HG02885 (cell line): ENCODE results near the gene FAM151A.

Experiments used
- ATAC-seq: cut with Tn5 transposase; IDR thresholded peaks from one replicate; pipeline ENCODE4 v1.9.1; 2021; ENCODE audit warnings: mild to moderate bottlenecking; ENCODE audit not compliant: unreplicated experiment, poor library complexity

FAM151A gene

DNA sequence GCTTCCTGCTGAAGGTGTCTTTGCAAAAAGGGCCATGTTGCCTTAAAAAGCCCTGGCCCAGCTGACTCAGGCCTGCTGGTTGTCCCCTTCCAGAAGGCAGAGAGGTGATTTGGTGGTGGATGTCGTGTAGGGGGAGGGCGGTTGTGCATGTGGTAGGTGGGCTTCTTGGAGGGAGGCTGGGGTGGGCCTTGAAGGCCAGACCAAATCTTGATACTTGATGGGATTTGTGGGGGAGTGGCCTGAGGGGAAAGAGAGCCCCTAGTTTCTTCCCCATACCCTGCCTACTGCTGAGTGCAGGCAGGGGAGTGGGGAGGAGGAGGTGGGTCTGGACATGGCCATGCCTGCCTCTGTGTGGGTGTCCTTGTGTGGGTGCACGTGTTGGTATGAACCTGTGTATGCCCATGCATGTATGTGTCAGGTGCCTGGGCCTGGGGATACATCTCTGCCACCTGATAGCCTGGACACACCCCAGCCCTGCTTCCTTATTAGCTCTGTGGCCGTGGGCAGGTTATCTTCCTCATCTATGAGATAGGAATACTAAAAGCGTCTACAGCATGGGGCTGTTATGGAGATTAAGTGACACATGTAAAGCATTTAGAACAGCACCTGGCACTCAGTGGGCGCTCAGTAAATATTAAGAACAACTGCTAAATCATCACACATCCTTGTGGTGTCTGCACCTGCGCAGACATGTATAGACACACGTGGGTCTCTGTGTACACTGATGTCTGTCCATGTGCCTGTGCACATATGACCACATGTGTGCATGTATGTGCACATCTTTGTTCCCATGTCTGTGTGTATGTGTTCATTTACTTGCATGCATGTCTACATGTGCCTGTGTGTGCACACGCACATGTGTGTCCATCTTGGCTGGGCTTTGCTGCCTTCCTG is 17.0 kb downstream of the FAM151A start:
- ATAC-seq = no peak

DNA sequence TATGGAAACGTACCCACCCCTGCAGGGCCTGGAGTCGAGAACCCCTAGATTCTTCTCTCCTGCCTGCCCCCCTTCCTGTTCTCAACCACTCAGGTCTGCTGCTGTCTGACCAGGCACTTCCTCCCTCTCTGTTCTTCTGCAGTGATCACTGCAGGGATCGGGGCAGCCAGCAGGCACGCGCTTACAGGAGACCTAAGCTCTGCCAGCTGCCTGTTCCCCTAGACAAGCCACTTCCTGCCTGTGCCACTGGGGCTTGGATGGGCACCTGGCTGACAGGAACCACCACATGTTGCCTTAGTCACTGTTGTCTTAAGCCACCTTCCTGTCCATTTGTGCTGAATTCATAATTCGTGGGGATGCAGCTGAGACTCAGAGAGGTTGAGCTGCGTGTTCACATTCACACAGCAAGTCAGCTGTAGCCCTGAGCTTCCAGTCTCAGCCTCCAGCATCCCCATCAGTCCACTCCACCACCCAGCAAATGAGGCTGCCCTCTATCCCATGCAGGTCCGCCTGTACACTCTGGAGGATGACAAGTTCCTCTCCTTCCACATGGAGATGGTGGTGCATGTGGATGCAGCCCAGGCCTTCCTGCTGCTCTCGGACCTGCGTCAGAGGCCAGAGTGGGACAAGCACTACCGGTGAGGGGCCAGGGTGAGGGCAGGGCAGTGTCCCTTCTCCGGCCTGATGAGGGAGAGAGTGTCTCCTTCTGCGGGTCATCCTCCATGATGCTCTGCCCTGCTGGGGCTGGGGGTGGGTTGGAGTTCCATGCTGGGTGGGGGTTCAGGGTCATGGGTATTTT is 18.6 kb downstream of the FAM151A start:
- no peak for ATAC-seq

DNA sequence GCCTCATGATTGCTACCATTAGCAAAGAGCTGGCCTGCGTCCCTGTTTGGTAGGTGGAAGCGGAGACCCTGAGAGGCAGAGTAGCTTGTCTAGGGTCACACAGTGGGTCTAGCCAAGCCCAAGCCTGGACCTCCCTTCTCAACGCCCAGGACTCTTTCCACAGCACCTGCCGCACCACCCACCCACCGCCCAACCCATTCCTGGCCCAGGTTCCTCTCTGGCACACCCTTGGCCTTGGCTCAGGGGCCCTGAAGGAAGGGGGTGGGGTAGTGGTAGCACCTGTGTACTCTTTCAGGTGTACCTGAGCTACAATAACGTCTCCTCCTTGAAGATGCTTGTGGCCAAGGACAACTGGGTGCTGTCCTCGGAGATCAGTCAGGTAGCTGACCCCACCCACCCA is 19.3 kb downstream of the FAM151A start:
- no peak for ATAC-seq

DNA sequence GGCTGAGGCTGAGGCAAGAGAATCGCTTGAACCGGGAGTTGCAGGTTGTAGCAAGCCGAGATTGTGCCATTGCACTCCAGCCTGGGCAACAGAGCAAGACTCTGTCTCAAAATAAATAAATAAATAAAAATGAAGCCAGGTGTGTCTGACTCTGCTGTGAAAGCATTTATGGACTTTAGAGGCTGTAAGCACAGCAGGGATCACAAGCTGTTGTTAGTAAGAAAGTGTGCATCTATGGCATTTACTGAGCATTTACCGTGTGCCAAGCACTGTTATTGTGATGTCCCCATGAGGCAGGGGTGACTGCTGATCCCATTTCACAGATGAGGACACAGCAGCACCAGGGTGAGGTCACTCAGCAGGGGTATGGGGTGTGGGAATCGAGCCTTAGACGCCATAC is 20.1 kb downstream of the FAM151A start:
- ATAC-seq = no peak

DNA sequence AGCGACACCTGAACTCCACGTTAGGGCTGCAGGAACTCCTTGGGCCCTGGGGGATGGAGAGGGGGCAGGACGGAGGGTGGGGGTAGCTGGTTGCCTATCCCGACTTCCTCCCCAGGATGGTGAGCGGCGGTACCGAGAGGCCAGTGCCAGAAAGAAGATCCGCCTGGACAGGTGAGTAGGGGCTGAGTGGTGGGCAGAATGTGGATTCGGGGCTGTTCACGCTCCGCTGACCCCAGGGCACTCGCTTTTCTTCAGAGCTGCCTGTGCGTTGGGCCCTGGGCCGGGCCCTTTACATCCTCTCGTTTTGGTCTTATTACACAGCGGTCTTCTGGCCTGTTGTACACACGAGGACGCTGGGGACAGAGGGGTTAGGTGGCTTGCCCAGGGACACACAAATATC is 20.8 kb downstream of the FAM151A start:
- ATAC-seq = no peak

DNA sequence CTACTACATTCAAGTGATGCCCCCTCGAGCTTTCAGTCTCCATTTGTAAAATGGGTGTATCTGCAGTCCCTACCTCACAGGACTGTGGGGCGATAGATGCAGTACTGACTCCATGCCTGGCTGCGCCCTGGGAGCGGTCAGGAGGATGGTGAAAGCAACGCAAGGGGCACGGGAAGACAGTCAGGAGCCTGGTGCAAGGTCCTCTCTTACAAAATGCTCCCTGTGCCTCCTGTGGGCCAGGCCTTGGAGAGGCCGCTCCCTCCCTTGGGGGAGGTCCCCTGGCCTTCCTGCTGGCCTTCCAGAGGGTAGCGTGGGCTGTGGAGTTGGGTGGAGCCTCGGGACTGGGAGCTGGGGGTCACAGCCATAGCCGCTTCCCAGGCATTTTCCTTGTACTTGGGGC is 21.6 kb downstream of the FAM151A start:
- no peak for ATAC-seq

DNA sequence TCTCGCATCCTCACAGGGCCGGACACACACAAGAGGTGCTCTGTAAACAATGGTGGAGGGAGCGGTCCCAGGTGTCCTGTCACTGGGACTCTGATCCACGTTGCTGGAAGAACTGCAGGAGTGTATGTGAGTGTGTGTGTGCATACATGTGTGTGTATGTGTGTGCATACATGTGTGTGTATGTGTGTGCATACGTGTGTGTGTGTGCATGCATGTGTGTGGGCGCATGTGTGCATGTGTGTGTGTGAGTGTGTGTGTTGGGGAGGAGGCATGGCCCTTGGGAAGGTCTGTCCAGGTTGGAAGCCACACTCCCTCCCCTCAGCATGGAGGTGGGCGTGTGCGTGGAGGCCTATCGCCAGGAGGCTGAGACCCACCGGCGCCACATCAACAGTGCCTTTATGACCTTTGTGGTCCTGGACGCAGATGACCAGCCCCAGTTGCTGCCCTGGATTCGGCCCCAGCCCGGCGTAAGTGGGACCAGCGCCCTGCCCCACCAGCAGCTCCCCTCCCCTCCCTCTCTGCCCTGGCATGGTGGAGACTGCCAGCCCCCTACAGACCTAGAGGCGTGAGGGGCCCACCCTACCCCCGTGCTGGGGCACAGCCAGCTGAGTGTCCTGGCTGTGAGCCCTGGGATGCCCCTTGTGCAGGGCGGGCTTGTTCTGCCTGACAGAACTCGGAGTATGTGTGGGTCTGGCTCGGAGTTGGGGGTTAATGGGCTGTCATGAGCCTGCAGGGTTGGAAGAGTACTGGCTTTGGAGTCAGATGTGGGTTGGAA is 22.2 kb downstream of the FAM151A start:
- no peak for ATAC-seq

DNA sequence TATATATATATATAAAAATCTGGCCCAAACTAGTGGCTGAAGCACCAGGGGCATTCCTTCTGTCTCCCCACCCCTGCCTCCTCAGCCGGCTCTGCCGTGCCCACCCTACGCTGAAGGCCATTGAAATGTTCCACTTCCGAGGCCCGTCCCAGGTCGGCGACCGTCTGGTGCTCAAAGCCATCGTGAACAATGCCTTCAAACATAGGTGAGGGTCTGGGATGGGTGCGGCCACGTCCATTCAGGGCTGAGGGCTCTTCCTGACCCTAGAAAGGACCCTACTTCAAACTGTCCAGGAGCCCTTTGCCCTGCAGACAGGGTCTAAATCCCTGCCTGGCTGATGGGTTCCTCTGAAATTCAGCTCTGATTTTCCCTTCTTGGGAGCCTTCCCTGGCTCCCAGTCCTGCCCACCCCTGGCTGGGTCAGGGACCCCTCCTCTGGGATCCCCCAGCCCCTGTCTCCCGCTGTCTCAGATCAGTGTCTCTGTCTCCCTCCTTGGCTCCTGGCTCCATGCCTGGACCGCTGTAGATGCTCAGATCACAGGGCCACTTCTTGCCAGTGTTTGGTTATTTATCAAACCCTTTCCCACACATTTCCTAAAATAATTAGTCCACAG is 24.0 kb downstream of the FAM151A start:
- no peak for ATAC-seq

DNA sequence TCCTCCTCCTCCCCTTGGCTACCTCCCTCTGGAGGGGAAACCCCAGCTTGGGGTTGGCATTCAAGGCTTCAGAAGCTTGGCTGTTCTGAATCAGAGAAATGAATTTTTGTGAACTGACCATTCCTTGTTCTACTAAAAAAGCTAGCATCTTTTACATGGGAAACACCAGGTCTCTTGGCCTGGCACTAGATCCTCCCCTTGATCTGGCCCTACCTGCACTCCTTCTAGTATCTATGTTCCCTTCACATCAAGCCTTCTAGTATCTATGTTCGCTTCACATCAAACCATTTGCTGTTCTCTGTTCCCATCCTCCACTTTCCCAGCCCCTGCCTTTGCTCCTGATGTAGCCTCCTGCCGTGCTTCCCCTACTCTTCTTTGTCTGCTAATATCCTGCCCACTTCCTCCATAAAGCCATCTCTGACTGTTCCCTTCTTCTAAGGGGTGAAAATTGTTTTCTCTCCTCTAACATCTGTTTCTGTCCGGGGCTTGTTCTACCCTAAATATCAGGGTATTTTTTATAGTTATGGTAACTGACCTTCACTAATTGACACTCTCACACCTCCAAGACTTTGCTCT is 25.8 kb downstream of the FAM151A start:
- ATAC-seq = no peak

DNA sequence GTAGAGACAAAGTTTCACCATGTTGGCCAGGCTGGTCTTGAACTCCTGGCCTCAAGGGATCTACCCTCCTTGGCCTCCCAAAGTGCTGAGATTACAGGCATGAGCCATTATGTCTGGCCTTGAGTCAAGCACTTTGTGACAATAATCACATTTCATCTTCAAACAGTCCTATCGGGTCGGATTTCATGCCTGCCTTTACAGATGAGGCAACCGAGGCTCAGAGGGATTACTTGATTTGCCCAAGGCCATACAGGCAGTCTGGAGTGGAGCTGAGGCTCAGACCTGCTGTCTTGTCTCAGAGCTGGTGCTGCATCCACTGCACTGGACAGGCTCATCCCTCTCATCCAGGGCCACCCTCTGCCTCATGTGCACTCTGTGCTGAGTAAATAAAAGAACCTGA is 26.6 kb downstream of the FAM151A start:
- no peak for ATAC-seq

DNA sequence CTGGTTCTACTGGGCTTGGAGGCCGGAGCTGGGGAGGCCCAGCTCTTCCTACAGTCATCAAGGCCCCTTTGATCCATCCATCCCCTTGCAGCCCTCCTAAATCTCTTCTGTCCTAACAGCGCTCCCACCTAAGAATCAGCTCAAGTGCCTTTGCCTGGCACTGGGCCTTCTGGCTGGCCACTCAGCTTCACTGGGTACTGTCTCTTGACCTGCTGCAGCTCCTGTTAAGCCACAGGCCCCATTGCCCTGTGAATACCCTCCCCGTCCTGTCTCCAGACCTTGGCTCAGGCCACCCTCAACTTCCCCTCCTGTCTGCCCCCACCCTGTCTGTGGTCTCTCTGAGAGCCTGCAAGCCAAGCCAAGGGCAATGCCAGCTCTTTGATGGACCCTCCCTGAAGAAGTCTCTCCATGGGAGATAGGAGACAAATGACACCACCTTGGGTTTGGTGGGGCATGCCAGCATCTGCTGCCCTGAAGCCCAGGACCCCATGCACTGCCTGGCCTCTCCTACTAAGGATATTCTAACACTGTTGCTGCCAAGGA is 27.3 kb downstream of the FAM151A start:
- ATAC-seq = no peak

DNA sequence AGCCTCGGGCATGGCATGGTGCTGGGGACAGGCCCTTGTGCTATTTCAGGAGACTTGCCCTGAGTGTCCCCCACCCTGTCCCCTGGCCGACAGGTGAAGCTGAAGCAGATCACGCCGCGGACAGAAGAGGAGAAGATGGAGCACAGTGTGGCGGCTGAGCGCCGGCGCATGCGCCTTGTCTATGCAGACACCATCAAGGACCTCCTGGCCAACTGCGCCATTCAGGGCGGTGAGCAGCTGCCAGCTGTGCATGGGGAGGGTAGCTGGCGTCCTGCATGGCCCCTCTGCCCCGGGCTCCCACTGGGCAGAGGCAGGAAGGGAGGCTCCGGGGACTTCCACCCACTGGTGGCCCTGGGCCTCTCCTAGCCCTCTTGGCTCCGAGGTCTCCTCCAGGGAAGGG is 28.9 kb downstream of the FAM151A start:
- no peak for ATAC-seq

DNA sequence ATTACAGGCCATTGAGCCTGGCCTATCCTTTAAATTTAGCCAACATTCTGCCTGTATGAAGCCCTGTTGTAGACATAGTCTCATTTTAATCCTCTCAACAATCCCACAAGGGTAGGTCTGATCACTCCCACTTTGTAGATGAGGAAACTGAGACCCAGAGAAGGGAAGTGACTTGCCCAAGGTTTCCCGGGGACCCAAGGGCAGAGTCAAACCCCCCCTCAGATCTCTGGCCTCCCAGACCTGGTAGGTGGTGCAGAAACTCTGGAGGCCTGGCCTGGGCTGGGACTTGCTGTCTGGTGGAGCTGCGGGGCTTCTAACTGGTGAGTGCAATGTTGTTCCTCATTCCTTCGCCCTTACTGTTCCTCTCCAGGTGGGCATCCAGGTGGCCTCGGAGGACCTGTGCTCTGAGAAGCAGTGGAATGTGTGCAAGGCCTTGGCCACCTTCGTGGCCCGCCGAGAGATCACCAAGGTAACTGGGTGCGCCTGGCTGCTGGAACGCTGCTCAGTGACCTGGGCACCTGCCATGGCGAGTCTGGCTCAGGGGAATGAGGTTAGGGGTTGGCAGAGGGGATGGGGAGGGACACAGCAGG is 29.7 kb downstream of the FAM151A start:
- no peak for ATAC-seq

DNA sequence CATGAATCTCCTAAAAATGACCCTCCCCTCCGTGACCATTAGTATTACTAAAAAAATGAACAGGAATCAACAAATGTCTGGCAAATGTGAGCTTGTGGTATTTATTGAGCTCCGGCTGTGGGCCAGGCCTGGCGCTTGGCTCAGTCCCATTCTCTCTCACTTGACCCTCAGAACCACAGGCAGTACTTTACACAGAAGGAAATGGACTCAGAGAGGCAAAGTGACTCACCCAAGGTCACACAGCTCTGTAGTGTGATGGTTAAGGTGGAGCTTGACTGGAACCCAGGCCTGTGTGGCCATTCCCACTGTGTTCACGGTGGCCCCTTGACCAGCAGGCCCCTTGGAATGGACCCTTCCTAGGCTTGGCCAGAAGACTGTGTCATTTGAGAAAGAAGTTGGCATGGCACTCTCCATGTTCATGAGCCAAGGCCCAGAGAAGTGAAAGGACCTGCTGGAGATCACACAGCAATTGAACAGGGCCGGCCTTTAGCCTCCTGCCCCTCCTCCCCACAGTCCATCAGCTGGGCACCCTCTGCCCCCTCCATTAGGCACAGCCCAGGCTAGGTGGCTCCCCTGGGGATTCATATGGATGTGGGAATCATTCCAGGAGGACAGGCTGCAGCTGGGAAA is 32.1 kb downstream of the FAM151A start:
- no peak for ATAC-seq

DNA sequence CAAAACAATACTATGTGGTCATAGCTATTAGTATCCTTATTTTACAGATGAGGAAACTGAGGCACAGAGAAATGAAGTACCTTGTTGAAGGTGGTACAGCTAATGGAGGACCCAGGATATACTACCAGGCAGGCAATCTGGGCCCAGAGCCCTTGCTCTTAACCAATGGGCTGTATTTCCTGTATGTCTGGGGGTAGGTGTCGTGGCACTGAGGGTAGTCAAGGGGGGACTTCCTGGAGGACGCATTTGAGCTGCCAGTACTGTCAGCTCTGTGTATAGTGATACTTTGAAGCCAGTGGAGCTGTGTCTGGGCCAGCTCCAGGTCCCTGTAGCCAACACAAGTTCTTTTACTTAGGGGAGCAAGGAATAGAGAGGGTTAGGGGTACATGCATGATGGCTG is 34.9 kb downstream of the FAM151A start:
- no peak for ATAC-seq

DNA sequence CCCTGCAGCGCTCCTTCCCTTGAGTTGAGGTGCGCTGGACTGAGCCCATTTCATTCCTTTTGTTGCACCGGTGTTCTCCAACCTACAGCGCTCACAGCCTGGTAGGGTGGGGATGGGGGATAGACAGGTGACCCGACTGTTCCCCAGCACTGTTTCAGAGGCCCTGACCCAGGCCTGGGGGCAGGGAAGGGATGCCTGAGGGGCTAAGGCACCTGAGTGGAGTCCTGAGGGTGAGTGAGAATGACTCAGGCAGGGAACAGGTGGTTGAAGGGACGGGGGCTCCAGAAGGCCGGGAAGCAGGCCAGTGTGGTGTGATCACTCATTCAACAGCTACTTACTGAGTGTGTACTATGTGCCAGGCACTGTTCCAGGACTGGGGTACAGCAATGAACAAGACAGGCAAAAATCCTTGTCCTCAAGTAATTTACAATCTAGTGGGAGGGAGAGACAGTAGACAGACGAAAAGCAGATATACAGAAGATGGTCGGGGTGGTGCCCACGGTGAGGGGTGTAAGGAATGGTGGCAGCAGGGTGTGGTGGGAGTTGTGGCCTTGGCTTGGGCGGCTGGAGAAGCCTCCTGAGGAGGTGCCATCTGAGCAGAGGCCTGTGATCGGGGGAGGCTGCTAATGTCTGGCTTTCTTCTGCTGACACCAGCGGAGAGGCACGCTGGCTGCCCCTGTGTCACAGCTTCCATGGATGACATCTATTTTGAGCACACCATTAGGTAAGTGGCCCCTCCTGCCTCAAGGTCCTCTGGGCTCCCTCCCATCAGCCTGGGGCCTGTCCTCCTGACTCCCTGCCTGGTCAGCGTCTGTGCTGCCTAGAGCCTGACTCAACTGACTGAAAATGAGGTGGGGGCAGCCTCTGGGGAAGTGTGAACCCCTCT is 37.9 kb downstream of the FAM151A start:
- no peak for ATAC-seq

DNA sequence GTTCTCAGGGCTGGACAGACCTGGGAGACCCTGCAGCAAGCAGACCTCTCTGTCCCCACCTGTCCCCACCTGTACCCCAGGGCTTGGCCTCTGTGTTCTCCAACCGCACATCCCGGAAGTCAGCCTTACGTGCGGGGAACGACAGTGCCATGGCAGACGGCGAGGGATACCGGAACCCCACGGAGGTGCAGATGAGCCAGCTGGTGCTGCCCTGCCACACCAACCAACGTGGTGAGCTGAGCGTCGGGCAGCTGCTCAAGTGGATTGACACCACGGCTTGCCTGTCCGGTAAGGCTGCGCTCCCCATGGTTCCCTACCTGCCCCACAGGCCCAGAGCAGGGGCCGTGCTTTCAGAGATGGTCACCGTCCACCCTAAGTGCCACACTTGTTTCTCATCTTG is 38.8 kb downstream of the FAM151A start:
- no peak for ATAC-seq

DNA sequence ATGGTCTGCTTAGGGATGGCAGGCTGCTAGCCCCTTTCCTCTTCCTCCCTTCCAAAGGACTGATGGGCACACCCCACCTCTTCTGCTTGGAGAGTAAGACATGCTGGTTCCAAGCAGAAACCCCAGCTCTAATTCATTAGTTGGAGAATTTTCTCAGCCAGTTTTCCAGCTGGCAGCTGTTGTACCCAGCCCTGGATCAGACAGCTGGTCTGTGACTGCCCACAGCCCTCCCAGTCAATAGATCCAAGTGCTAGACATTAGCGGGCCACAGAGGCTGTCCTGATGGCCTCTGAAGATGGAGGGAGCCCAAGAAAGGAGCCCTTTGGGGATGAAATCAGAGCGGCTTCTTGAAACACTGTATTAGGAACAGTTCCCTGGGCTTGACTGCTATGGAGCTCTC is 39.5 kb downstream of the FAM151A start:
- no peak for ATAC-seq
